GM19193 (cell line): ENCODE results near the gene TAOK1.

Source experiments
- POLR2A ChIP-seq: IDR thresholded peaks from 4 replicates; pipeline ENCODE4 v1.6.1; 2011; ENCODE audit not compliant: insufficient read depth, insufficient read length; ENCODE audit errors: extremely low read depth

The TAOK1 gene

GRCh38 chr17:29451121-29451742 is 61.1 kb downstream of the TAOK1 start:
- TF ChIP-seq POLR2A: no peak

- TF ChIP-seq POLR2A: no peak
Measured at GRCh38 chr17:29458066-29458465, 67.9 kb downstream of the TAOK1 start.

GRCh38 chr17:29461483-29462206 is 71.5 kb downstream of the TAOK1 start:
- TF ChIP-seq POLR2A: no peak

- no peak for TF ChIP-seq POLR2A
Measured at GRCh38 chr17:29469276-29469675, 79.1 kb downstream of the TAOK1 start.

- no peak for TF ChIP-seq POLR2A
Measured at GRCh38 chr17:29474297-29474696, 84.1 kb downstream of the TAOK1 start.

DNA sequence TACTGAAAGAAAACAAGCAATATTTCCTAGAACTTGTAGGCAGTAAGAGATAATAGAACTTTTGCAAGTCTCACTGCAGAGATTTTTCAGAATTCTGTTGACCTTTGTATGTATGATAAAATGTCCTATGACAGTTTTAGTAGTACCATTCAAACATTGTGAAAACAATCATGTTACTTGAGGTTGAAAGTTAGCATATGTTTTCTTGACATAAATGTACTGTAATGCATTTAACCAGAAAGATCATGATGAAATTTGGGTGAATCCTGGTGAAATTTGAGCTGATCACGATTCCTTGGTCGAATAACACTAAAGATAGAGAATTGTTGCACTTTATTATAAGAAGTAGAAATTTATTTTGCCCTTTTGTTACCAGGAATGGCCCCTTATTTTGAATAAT is 85.7 kb downstream of the TAOK1 start:
- no peak for TF ChIP-seq POLR2A

DNA sequence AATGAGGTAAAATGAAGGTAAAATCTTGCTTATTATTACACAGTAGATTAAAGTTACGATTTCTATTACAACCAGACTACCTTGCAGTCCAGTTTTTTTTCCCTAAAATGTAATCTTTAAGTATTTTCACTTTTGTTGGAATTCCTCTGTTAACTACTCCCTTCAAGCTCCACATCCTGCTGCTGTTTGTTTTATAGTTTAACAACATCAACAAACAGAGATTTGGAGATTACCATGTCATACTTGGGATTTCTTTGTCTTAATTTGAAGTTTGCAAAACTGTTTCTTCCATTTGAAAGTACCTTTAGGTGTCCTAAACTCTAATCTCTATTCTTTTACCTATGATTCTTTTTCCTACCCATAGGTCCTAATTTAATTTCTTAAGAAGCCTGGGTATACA is 93.3 kb downstream of the TAOK1 start:
- no peak for TF ChIP-seq POLR2A

DNA sequence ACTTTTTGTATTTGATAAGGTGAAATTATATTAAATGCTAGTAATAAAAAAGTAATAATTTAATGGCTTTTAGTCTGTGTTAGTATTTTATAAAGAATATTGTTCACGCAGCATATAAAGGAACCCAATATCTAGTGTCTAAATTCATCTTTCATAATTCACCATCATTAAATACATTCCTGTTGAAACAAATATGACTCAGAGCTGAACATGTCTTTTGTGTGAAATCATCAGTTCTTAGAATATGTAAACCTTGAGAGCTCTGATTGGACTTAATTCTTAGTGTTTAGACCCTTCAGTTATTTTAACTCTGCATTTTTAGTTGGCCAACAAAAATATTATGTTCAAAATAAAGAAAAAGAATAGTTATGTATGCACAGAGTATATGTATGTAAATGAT is 104.8 kb downstream of the TAOK1 start:
- TF ChIP-seq POLR2A: no peak

- TF ChIP-seq POLR2A: no peak
Measured at GRCh38 chr17:29504711-29505110, 114.5 kb downstream of the TAOK1 start.

- no peak for TF ChIP-seq POLR2A
Measured at GRCh38 chr17:29505836-29506235, 115.7 kb downstream of the TAOK1 start.

DNA sequence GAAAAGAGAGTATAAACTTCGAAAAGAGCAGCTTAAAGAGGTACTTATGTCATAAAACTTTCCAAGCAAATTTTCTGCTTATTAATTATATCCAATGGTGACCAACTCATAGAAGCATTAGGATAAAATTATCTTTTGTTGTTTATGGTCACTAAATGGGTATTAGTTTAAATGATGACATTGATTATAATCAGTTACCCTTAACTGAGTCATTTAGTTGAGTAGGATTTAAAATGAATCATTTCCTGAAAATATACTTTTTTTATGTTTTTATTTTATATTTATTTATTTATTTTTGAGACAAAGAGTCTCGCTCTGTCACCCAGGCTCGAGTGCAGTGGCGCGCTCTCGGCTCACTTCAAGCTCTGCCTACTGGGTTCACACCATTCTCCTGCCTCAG is 120.8 kb downstream of the TAOK1 start:
- TF ChIP-seq POLR2A: no peak

GRCh38 chr17:29514792-29515191 is 124.6 kb downstream of the TAOK1 start:
- TF ChIP-seq POLR2A: no peak

DNA sequence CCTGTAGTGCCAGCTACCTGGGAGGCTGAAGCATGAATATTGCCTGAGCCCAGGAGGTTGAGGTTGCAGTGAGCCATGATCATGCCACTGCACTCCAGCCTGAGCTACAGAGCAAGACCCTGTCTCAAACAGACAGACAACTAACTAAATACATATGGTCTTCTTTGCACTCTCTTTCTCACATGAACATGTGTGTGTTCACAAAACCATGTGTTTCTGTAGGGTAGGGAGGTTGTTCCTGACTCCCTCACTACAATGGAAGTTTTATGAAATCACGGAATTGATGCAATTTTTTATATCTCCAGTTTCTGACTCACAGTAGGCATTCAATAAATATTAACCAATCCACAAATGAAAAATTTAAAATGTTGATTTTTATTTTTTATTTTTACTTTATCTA is 128.2 kb downstream of the TAOK1 start:
- TF ChIP-seq POLR2A: no peak

DNA sequence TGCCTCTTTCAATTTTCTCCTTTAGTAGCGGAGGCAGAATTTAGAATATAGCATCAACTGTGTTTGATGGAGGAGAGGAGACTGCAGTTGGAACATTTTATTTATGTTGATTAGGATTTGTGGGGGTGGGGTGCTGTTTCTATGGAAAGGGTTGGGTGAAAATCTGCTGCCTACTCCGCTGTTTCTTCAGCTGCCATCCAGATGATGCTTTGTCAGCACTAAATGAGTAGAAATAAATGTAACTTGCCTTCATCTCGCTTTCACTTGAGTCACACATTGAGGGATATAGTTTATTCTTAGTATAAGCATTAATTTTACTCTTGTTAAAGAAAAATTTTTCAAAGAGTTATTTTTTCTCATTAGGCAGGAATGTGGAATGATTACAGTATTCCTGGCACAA is 134.5 kb downstream of the TAOK1 start:
- TF ChIP-seq POLR2A: no peak

DNA sequence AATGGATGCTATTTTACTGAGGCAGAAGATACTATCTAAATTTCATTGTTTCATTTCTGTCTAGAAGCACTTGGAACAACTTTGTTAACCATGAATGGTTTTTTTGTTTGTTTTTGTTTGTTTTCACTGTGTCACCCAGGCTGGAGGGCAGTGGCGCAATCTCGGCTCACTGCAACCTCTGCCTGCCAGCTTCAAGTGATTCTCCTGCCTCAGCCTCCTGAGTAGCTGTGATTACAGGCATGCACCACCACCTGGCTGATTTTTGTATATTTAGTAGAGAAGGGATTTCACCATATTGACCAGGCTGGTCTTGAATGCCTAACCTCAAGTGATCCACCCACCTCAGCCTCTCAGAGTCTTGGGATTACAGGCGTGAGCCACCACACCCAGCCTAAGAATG is 136.2 kb downstream of the TAOK1 start:
- TF ChIP-seq POLR2A: no peak

DNA sequence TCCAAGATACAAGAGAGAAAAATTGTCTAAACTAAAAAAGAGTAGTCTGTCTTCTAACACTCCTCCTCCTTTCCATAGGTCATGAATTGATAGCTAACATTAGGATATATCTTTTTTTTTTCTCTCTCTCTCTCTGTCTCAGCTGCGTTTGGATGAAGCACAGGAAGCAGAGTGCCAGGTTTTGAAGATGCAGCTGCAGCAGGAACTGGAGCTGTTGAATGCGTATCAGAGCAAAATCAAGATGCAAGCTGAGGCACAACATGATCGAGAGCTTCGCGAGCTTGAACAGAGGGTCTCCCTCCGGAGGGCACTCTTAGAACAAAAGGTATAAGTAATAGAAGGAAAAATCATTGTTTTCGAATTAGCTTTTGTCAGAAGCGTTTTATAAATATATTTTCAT is 143.8 kb downstream of the TAOK1 start:
- no peak for TF ChIP-seq POLR2A
